Lower leg skin (tissue), 3 donors: Measurements from ENCODE around the gene HOMER2.

Source experiments
- CTCF ChIP-seq, 3 donors: fragments of 450-650 bp; IDR thresholded peaks; one replicate each; pipeline ENCODE4 v1.5.1; 2016; ENCODE audit warnings: antibody characterized with exemption in 3 of 3, mild to moderate bottlenecking in 3 of 3, moderate library complexity in 2 of 3
- POLR2A ChIP-seq, 2 donors: fragments of 450-650 bp; IDR thresholded peaks; one replicate each; pipeline ENCODE4 v1.6.1; 2016 to 2017; ENCODE audit warnings: antibody characterized with exemption in 2 of 2, mild to moderate bottlenecking in 1 of 2, moderate library complexity in 1 of 2

DNA sequence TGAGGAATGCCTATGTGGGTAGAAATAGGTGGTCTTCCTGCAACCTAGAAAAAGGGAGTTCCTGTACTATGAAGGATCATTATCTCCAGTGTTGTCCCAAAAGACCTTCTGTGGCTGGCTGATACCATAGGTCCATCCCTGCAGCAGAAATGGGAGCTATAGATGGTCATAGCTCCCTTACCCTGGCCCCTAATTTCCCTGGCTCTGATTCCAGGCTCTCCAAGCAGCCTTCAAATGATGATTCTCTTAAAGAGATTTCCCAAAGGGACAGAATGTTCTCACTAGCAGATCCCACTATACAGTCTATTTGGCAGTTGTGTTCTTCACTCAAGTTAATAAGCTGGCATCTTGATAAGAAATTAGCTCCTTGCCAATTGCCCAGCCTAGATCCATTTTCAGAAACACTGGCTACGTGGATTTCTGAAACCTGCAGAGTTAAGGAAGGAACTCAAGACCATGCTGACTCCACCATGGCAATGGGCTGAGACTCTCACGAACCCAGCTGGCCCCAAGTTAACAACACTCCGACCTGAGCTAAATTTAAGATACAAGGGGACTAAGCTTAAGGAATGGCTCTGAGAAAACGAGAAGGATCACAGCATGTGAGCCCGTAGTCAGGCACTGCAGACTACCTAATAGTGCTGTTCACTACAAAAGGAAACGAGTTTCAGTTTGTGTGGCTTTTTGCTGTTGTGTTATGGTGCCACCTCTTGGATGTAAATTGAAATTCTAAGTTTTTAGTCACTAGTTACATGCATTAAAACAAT lies 47.6 kb upstream of the HOMER2 start:
- TF ChIP-seq CTCF (IDR thresholded peaks at IDR 0.05) = no peak
- TF ChIP-seq POLR2A (IDR thresholded peaks at IDR 0.05) = no peak
